GM19452 (cell line): ENCODE data around the gene MUC2.

Source experiments
- ATAC-seq: cut with Tn5 transposase; IDR thresholded peaks from one replicate; pipeline ENCODE4 v1.9.1; 2021; ENCODE audit not compliant: unreplicated experiment

Gene MUC2

DNA sequence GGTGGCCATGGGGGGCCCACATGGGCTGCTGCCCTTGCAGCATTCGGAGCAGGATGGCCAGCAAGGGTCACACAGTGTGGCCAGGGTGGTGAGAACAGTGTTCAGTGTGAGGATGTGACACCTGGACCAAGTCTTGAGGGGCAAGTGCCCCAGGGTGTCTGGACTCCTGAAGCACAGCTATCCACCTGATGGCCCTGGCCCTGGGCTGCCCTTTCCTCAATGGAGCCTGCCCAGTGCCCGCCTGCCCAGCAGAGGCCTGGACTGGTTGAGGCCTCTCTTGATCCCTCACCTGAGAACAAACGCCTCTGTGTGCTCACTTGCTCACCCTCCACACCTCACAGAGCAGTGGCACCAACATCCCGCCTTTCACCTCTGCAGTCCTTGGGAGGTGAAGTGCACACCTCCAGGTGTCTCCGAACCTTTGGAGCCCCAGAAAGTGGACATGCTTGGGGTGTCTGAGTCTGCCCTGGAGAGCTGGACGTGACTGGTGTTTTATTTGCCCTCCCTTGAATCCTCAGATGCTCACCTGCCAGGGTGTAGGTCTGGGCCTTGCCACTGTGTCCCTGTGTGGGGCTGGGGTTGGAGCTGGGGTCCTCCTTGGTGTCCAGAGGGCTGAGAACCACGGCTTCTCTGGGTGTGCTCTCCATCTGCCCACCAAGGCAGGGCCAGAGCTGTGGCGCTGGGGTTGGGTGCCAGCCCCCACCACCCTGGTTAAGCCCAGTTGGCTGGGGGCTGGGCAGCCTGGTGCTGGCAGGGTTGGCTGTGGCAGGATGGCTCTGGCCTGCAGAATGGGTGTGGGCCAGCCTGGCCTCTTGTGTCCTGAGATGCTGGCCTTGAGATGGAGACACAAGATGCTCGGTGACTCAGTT, 3.8 kb upstream of the MUC2 start:
- no peak for ATAC-seq

GRCh38 chr11:1071571-1072115, 3.0 kb upstream of the MUC2 start:
- ATAC-seq, result no peak

GRCh38 chr11:1072116-1072820, 2.4 kb upstream of the MUC2 start:
- ATAC-seq, result no peak

DNA sequence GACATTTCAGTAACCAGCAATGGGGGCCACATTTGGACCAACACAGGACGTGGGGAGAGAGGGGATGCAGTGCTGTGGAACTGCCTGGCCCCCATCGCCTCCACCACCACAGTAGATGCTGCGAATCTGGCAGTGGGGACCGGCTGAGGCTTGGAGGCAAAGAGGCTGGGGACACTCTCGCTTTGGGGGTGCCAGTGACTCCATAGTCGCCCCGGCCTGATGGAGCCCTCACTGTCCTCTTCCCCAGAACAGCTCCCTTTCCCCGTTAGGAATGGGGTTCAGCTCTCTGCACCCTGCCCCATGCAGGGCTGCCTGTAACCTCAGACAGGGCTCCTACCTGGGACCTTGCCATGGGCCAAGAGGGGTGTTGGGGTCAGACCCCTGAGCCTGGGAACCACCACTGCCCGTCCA, 1.8 kb upstream of the MUC2 start:
- ATAC-seq, result no peak

DNA sequence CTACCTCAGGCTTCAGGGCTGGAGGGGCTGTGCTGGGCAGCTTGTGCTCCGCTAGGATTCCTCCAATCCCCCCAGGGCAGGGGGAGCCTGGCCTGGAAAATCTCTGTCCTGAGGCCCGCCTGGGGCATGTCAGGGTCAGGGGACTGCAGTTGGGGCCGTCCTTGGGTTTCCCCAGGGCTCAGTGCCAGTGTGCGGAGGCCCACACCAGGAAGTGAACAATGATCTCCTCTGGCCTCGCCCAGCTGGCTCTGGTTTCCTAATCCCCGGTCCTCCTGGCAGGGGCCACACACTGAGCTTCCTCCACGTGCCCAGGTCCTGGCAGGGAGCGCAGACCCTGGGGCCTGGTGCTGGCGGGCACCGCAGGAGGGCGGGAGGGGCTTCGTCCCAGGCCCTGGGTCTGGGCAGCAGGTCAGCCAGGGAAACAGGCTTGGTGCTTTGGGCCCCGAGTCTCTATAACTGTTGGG, 1.4 kb upstream of the MUC2 start:
- ATAC-seq, result no peak

DNA sequence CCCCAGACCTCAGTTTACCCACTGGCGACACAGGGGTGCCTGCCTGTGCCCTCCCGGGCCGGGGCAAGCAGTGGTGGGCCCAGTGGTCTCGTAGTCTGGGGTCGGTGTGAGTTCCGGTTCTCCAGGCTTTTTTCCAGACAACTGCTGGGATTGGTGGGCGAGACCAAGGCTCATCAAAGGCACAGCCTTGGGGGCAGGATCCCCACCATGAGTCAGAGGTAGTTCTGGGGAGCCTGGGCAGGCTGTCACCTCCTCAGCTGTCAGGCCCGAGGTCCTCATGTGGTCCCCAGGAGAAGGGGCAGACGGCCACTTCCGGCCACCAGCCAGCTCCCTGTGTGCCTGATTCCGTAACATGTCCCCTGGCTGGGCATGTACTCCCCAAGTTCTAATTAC, 827 bp upstream of the MUC2 start:
- ATAC-seq, result no peak

DNA sequence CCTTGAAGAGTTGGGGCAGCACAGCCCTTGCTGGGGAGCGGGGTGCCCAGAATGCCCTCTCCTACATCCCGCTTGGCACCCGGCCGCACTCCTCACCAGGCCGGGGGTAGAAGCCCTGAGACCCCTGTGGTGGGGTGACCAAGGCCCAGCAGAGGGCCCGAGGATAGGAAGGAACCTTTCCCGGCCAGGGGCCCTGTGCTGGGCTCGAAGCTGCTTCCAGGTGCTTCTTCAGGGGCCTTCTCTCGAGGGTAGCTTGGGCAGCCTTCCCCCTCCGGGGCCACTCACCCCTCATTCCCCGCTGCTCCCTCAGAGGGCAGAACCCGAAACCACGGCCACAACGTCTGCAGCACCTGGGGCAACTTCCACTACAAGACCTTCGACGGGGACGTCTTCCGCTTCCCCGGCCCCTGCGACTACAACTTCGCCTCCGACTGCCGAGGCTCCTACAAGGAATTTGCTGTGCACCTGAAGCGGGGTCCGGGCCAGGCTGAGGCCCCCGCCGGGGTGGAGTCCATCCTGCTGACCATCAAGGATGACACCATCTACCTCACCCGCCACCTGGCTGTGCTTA, 752 bp downstream of the MUC2 start:
- ATAC-seq, result no peak

DNA sequence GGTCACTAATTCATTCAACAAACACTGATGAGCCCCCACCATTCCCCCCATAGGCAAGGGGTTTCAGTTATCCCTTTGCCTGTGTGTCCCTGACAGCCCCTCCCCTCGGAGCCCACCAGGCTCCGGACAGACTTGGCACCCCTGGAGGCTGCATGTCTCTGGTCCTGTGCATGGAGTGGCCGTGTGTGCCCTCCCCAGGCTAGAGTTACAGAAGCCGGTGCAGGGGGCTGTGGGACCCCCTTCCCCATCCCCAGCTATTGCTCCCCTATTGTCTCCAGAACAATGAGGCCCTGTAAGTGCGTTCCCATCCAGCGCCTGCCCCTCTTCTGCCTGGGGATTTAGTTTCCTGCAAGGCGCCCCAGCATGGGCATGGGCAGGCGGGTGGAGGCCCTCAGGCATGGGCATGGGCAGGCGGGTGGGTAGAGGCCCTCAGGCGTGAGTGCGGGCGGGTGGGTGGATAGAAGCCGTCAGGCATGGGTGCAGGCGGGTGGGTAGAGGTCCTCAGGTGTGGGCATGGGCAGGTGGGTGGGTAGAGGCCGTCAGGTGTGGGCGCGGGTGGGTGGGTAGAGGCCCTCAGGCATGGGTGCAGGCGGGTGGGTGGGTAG, 1.5 kb downstream of the MUC2 start:
- no peak for ATAC-seq

DNA sequence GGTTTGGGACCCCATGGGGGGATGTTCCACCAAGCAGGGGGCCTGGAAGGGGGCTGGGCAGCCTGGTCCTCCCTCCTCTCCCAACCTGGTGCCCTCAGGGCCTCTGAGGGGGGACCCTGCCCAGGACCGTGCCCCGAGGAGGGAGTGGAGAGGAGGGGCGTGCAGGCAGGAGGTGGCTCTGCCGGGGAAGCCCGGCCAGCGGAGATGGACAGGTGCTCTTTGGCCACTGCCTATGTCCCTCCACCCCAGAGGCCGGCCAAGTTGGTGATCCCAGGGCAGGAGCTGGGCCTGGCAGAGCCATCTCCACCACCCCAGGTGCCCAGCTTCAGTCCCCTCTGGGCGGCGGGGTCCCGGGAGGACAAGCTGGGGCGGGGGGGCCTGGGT, 2.4 kb downstream of the MUC2 start:
- ATAC-seq, result no peak

DNA sequence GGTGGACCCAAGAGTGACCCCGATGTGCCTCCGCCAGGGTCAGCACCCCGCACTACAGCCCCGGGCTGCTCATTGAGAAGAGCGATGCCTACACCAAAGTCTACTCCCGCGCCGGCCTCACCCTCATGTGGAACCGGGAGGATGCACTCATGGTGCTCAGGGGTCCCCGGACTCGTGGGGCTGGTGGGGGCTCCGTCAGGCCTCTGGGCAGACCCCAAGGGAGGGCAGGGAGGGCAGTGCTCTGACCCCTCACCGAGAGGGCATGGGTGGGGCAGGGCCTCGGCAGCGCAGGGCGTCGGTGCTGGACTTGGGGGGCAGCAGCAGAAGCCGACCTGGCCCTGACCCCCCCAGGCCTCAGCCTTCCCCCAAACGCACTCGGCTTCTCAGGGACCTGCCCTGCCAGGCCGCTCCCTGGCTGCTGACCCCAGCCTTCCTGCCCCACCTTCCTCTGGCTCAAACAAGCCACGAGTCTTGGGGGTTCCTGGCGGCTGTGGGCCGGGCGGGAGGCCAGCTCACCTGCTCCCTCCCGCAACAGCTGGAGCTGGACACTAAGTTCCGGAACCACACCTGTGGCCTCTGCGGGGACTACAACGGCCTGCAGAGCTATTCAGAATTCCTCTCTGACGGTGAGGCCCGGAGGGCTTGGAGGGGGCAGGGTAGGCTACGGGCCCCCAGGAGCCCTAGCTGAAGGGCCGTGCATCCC, 2.9 kb downstream of the MUC2 start:
- ATAC-seq, result no peak

DNA sequence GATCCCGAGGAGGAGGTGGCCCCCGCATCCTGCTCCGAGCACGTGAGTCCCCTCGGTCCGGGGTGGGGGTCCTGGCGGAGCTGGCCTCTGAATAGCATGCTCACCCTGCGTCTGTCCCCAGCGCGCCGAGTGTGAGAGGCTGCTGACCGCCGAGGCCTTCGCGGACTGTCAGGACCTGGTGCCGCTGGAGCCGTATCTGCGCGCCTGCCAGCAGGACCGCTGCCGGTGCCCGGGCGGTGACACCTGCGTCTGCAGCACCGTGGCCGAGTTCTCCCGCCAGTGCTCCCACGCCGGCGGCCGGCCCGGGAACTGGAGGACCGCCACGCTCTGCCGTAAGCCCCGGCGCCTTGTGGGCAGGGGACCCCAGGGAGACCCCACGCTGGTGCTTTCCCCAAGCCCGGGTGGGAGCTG, 3.5 kb downstream of the MUC2 start:
- no peak for ATAC-seq

GRCh38 chr11:1081601-1082311, 7.1 kb downstream of the MUC2 start:
- ATAC-seq, result no peak

DNA sequence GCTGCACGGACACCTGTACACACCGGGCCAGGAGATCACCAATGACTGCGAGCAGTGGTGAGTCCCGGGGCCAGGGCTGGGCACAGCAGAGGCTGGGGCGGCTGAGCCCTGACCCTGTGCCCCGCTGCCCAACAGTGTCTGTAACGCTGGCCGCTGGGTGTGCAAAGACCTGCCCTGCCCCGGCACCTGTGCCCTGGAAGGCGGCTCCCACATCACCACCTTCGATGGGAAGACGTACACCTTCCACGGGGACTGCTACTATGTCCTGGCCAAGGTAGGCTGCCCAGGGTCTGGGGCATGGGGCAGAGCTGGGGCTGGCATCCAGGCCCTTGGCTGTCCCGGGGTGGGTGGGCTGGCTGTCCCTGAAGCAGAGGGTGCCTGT, 7.7 kb downstream of the MUC2 start:
- no peak for ATAC-seq

DNA sequence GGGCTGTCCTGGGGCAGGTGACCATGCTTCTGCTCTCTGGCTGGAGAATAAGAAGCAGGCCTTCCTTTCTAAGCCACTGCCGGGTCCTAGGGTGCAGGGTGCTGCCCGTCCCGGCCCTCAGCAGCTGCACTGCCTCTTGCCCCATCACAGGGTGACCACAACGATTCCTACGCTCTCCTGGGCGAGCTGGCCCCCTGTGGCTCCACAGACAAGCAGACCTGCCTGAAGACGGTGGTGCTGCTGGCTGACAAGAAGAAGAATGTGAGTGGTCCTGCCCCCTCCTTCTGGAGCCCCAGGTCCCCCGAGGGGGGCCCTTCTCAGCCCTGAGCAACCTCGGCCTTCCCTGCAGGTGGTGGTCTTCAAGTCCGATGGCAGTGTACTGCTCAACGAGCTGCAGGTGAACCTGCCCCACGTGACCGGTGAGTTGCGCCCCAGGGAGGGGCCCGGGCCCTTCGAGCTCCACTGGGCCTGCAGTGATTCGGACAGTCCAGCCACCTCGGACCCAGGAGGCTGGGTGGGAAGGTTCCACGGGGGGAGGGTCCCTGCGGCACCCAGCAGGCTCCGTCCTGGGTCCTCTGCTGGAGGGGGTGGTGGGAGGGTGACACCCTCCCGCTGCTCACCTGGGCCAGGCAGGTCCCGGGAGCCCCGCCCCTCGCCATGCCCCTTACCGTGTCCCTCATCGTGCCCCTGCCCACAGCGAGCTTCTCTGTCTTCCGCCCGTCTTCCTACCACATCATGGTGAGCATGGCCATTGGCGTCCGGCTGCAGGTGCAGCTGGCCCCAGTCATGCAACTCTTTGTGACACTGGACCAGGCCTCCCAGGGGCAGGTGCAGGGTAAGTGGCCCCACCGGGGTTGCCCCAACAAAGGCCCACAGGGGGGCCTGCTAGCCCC, 8.3 kb downstream of the MUC2 start:
- ATAC-seq, result no peak

- ATAC-seq, result no peak
Observed at GRCh38 chr11:1083621-1084551, 9.2 kb downstream of the MUC2 start.

DNA sequence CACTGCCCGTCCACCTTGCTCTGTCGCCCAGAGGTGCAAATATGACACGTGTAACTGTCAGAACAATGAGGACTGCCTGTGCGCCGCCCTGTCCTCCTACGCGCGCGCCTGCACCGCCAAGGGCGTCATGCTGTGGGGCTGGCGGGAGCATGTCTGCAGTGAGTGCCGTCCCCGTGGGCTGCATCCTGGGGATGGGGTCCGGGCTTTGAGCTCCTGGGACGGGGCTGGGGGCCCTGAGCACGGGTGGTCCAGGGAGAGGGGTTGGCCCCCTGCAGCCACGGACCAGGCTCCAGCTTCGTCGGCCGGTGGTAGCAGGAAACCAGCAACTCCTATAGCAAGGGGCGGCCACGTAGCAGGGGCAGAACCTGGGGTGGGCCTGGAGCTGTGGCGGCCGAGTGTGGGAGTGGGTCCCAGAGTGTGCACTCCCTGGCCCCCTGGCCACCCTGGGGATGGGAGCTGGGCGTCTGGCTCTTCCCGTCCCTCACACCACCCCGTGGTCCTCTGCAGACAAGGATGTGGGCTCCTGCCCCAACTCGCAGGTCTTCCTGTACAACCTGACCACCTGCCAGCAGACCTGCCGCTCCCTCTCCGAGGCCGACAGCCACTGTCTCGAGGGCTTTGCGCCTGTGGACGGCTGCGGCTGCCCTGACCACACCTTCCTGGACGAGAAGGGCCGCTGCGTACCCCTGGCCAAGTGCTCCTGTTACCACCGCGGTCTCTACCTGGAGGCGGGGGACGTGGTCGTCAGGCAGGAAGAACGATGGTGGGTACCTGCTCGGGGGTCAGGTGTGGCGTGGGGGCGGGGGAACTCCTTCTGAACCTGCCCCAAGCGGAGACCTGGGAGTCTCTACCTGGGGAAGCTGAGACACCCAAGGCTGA, 10.1 kb downstream of the MUC2 start:
- ATAC-seq, result no peak
